Suprapubic skin (tissue), 4 donors: ENCODE results near the gene KCNK16. TPM values are rescaled to one million over a fixed set of nuclear protein-coding genes. Genes with fewer than 3 reads are reported as not detected.

Source experiments
- DNase-seq, 2 donors: peaks; one replicate each; pipeline ENCODE4 v3.0.0-alpha.2; 2019; ENCODE audit warnings: low spot score in 2 of 2
- H3K27ac ChIP-seq: fragments of 200-600 bp; sonication (generic); one replicate; pipeline ENCODE4 v1.5.1; 2019
- H3K27me3 ChIP-seq: fragments of 200-600 bp; sonication (generic); one replicate; pipeline ENCODE4 v1.5.1; 2019
- H3K36me3 ChIP-seq: fragments of 200-600 bp; sonication (generic); one replicate; pipeline ENCODE4 v1.5.1; 2019
- H3K4me1 ChIP-seq: fragments of 200-600 bp; sonication (generic); one replicate; pipeline ENCODE4 v1.5.1; 2019
- H3K4me3 ChIP-seq: fragments of 200-600 bp; sonication (generic); one replicate; pipeline ENCODE4 v1.5.1; 2019; ENCODE audit warnings: mild to moderate bottlenecking
- H3K9me3 ChIP-seq: fragments of 200-600 bp; sonication (generic); one replicate; pipeline ENCODE4 v1.5.1; 2019
- CTCF ChIP-seq, 2 donors: fragments of 200-600 bp in 1 of 2; fragments of 450-650 bp in 1 of 2; sonication (generic) in 1 of 2; IDR thresholded peaks; one replicate each; pipeline ENCODE4 v1.5.1; 2016 to 2019; ENCODE audit warnings: antibody characterized with exemption in 2 of 2, mild to moderate bottlenecking in 1 of 2, moderate library complexity in 1 of 2
- EP300 ChIP-seq: sonication (generic); formaldehyde crosslinking; IDR thresholded peaks from one replicate; pipeline ENCODE4 v1.6.1; 2017; ENCODE audit warnings: antibody characterized with exemption
- POLR2A ChIP-seq, 2 donors: fragments of 450-650 bp; IDR thresholded peaks; one replicate each; pipeline ENCODE4 v1.6.1; 2017; ENCODE audit warnings: antibody characterized with exemption in 2 of 2, mild to moderate bottlenecking in 2 of 2, moderate library complexity in 2 of 2
- POLR2AphosphoS5 ChIP-seq, 3 donors: sonication (generic); formaldehyde crosslinking; IDR thresholded peaks; one replicate each; pipeline ENCODE4 v1.6.1; 2017; ENCODE audit warnings: antibody characterized with exemption in 3 of 3
- WGBS: methylation state at CpG from one replicate; pipeline ENCODE4 v1.1.5; 2018; 5-methylcytosine and 5-hydroxymethylcytosine counted together
- total RNA-seq, 4 donors: library from RNA; depleted of rRNA; stranded (reverse); fragments of >200 nt; gene quantifications; one replicate each; pipeline ENCODE4 v1.1.0, GENCODE V29; 2016

The KCNK16 gene
- total RNA-seq, 4 donors from 2014 or later: not detected

- Histone ChIP-seq H3K27ac (no peak overlapping the region), H3K27me3 (peaks cover 3% of the 10 kb centered on the region), H3K4me3 (no peak overlapping the region), H3K4me1 (peaks cover 3% of the 10 kb centered on the region), H3K9me3 (no peaks in the 10 kb centered on the region), H3K36me3 (no peaks in the 10 kb centered on the region)
- DNase-seq: no peak
- TF ChIP-seq POLR2A (IDR thresholded peaks at IDR 0.05) (no peak), EP300 (no peak), POLR2AphosphoS5 (IDR thresholded peaks at IDR 0.05) (no peak), CTCF (IDR thresholded peaks at IDR 0.05) (no peak)
- 91% methylated on average over 3 of the region's 3 CpGs for WGBS
Measured at GRCh38 chr6:39274903-39275302, 47.6 kb downstream of the KCNK16 start.

GRCh38 chr6:39274471-39274870 is 48.0 kb downstream of the KCNK16 start:
- Histone ChIP-seq H3K9me3 (no peaks in the 10 kb centered on the region), H3K4me3 (no peak overlapping the region), H3K36me3 (no peaks in the 10 kb centered on the region), H3K4me1 (no peaks in the 10 kb centered on the region), H3K27ac (no peak overlapping the region), H3K27me3 (peaks cover 3% of the 10 kb centered on the region)
- no peak for DNase-seq
- TF ChIP-seq POLR2AphosphoS5 (IDR thresholded peaks at IDR 0.05): no peak
- no peak for TF ChIP-seq EP300
- TF ChIP-seq POLR2A (IDR thresholded peaks at IDR 0.05): no peak
- no peak for TF ChIP-seq CTCF (IDR thresholded peaks at IDR 0.05)
- WGBS: 66% methylated on average over 4 of the region's 4 CpGs

GRCh38 chr6:39273406-39273821 is 49.1 kb downstream of the KCNK16 start:
- Histone ChIP-seq H3K4me3 (no peak overlapping the region), H3K27ac (no peak overlapping the region), H3K27me3 (peaks cover 3% of the 10 kb centered on the region), H3K4me1 (no peaks in the 10 kb centered on the region), H3K9me3 (no peaks in the 10 kb centered on the region), H3K36me3 (no peaks in the 10 kb centered on the region)
- no peak for TF ChIP-seq CTCF (IDR thresholded peaks at IDR 0.05)
- TF ChIP-seq POLR2AphosphoS5 (IDR thresholded peaks at IDR 0.05): no peak
- TF ChIP-seq POLR2A (IDR thresholded peaks at IDR 0.05): no peak
- TF ChIP-seq EP300: no peak
- WGBS: 72% methylated on average over 5 of the region's 6 CpGs
- no peak for DNase-seq

GRCh38 chr6:39269961-39270360 is 52.5 kb downstream of the KCNK16 start:
- Histone ChIP-seq H3K27me3 (peaks cover 3% of the 10 kb centered on the region), H3K27ac (no peak overlapping the region), H3K9me3 (no peaks in the 10 kb centered on the region), H3K4me3 (no peak overlapping the region), H3K4me1 (no peaks in the 10 kb centered on the region), H3K36me3 (no peaks in the 10 kb centered on the region)
- DNase-seq: no peak
- TF ChIP-seq EP300 (no peak), POLR2AphosphoS5 (IDR thresholded peaks at IDR 0.05) (no peak), CTCF (IDR thresholded peaks at IDR 0.05) (no peak), POLR2A (IDR thresholded peaks at IDR 0.05) (no peak)
- 87% methylated on average over 1 of the region's 1 CpG for WGBS

- no peak overlapping the region for H3K27ac ChIP-seq
- H3K27me3 ChIP-seq: peaks cover 3% of the 10 kb centered on the region
- WGBS: 85% methylated on average over 3 of the region's 3 CpGs
- no peaks in the 10 kb centered on the region for H3K9me3 ChIP-seq
- no peak for DNase-seq
- TF ChIP-seq POLR2A (IDR thresholded peaks at IDR 0.05) (no peak), CTCF (IDR thresholded peaks at IDR 0.05) (no peak), POLR2AphosphoS5 (IDR thresholded peaks at IDR 0.05) (no peak), EP300 (no peak)
- peaks cover under 1% of the 10 kb centered on the region for H3K4me1 ChIP-seq
- H3K36me3 ChIP-seq: no peaks in the 10 kb centered on the region
- H3K4me3 ChIP-seq: no peak overlapping the region
Measured at GRCh38 chr6:39268721-39269120, 53.8 kb downstream of the KCNK16 start.
